GM19455 (cell line): ENCODE measurements around the gene ANKS1B.
"Not testable (repeated sequence)": the region's sequence is repeated elsewhere in the genome, so short reads cannot be mapped to it uniquely, and the experiment has no call there.

ENCODE experiments used
- ATAC-seq: cut with Tn5 transposase; IDR thresholded peaks from one replicate; pipeline ENCODE4 v1.9.1; 2021; ENCODE audit not compliant: unreplicated experiment

The ANKS1B gene

DNA sequence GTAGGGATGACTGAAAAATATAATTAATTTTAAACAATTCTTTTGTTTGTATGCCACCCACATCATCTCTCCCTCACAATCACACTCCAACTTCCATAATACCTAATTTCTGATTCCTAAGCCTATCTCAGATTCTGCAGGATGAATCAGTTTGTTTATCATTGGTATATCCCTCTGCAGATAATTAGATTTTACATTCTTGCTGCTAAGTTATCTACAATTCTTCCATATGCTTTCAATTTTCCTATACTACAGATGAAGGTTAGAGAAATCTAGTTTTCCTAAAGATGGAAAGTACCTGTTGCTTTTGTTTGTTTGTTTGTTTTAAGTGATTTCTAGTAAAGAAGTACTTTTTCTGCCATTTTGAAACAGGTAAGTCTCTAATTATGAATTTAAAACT, 105.3 kb downstream of the ANKS1B start:
- no peak for ATAC-seq

DNA sequence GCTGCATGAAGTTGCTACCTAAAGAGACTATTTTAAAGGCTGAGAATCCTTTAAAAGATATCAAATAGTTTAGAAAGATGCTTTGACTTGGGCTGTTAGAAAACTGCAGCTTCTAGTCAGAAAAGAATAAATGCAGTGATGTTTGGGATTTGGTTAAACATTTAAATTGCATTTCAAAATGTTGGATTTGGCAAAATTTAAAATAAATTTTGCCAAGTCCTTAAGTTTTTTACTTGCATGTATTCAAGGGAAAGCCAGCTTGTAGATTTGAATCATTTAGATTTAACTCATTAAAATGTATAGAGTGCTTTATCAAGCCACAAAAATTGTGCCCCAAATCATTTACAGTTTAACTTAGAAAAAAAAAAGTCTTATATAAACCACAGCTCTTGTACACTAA, 109.7 kb downstream of the ANKS1B start:
- no peak for ATAC-seq

DNA sequence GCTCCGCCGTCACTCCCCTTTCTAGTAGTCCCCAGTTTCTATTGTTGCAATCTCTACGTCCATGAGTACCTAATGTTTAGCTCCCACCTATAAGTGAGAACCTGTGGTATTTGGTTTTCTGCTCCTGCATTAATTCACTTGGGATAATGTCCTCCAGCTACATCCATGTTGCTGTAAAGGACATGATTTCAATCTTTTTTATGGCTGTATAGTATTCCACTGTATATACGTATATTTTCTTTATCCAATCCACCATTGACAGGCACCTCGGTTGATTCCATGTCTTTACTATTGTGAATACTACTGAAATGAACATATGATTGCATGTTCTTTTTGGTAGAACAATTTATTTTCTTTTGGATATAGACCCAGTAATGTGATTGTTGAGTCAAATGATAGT, 114.7 kb downstream of the ANKS1B start:
- no peak for ATAC-seq

DNA sequence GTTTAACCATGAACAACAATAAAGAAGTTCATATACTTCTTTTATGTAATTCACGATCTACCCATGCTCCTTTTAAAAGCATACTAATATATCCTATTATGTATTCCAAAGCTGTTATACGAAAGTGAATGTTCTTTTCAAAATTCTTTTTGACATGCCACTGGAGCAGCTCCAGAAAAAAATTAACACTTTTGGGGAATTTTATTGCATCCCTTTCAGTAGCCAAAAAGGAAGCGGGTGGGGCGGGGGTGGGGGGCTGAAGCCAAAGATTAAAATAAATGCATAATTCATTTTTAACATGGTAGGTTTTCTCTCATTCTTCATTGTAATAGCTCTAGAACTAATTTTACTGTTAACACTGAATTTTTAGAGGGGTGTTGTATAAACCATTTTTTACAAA, 123.0 kb downstream of the ANKS1B start:
- ATAC-seq, result no peak

DNA sequence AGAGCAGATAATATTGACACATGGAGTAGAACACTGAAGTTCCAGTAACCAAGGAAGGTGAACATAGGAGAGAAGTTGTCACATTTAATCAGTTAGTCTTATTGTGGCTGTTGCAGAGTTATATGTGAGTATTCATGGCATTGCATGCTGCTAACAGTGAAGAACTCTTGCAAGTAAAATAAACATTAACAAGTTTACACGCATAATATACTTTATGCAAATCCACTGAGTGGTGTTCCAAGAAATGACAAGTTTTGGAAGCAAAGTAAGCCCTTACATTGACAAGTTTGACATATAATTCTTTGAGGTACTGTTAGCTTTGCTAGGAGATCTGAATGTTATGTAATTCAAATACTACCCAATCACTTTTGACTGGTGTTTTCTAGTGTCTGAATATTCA, 125.6 kb downstream of the ANKS1B start:
- no peak for ATAC-seq

DNA sequence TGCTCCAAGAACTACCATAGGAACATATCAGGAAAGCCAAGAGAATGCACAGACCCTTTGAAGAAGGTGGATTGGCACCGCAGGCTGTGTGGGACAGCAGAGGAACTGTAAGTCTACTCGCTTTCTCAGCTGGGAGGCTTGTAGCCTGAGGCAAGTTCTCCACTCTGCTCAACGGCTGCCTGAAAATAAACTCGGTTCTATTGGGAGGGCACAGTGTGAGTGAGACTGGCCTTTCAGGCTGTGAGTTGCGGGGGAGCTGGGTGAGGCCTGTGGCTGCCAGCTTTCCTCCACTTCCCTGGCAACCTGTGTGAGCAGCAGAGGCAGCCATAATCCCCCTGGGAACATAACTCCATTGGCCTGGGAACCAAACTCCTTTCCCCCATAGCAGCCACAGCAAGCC, 132.1 kb downstream of the ANKS1B start:
- no peak for ATAC-seq

DNA sequence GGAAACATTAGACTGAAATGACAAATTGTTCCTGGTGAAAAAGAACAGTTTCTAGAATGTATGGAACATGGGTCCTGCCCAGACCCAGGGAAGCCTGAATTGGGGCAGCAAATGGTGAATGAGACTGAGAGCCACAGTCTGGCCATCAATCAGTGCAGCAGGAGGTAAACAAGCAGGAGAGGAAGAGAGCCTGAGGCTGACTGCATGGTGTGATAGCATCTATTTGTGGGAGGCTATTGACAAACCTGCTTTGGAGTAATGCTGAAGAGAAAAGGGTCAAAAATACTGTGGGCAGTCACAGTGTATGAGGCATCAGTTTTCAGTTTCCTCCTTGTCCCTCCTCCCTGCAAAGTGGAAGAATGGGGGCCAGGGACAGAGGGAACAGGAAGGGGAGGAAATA, 136.8 kb downstream of the ANKS1B start:
- no peak for ATAC-seq

DNA sequence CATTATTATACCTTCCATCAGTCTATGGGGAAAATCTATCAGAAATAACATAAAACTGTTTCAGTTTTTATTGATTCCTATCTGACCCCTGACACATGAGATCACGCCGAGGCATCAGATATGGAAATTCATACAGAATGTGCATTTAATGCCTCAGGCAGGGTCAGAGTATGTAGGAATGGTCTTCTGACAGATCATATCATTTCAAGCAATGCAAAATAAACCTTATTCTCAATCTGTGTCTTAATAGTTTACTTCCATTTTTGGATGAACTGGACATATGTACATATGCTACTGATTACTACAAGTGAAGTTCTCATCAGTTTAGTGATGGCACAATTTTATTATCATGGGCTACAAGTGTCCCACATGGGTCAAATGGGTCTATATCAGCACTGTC, 150.0 kb downstream of the ANKS1B start:
- no peak for ATAC-seq

DNA sequence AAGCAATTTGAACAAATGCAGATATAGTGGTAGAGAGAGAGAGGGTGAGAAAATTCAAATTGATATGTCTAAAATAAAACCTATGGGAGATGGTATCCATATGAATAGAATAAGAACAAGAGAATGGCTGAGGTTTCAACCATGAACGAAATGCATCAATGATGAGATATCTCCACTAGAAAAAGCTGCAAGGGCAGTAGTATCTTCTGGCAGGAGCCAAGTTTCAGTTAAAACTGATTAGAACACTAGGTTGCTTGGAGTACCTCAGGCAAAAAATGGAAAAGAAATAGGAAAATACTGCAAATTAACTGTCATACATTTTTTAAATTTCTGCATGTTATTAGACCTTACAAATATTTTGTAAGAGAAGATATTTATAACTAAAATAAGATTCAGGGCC, 151.3 kb downstream of the ANKS1B start:
- ATAC-seq, result no peak

DNA sequence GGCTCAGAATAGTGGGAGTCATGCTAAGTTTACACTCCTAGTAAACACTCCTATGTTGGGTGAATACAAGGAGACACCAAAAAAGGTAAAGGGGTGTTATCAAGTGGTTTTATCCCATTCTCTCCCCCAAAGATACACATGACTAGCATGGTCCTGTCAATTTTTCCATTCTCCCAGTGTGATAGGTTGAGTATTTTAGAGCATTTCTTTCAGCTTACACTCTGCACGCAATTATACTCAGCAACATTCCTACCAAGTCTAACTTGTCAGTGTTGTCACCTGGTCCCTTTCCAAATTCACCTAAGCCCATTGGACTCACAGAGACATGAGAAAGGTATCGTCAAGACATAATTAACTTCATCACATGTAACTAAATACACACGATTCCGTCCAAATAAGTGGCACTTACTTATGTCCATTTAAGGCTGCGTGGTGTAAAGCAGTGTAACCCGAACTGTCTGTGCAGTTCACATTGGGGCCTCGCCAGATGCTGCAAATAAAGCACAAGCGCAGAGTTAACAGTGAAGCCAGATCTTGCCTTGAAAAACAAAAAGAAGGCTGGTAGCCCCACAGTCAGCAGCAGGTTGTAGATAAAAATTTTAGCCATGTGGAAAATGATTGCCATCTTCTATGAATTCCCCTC, 159.7 kb downstream of the ANKS1B start:
- ATAC-seq, result no peak

DNA sequence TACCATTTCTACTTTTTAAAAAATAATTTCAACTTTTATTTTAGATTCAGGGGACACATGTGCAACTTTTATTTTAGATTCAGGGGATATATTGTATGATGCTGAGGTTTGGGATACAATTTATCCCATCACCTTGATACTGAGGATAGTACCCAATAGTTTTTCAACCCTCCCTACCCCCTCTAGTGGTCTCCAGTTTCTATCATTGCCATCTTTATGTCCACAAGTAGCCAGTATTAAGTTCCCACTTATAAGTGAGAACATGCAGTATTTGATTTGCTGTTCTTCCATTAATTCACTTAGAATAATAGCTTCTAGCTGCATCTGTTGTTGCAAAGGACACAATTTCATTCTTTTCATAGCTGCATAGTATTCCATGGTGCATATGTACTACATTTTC, 162.5 kb downstream of the ANKS1B start:
- no peak for ATAC-seq

DNA sequence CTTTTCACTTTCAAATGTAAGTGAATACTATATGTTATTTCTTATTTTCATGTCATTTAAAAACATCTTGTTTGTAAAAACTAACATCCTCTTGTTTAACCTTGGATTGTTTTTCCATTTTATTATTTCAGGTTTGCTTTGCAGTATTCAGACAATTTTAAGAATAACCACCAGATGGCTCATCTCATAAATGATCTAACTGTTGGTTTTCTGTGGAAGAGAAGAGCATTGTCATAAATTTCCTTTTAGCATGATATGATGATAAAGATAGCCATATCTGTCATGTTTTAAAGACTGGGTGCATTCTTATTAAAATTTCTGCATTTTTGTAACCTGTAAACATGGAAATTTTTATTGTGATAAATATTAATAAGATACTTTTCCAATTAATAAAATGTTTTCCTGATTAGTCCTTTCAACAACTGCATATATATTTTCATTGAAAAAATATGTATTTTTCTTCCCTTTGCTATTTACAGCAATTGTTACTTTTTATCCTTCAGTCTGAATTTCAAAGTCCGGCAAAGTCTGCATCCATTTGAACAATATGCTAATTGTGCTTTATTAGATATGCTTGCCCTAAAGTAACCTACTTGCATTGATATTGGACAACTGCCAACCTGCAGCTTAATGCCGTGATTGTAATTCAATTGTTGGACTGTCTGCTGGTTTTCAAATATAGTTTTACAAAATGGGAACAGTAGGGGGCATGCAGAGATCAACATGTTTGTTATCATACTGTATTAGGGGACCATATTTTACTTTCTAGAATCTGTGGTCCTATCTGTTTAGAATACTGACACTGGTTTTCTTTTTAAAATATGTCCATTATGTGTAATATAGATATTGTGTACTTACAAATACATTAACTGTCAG, 173.8 kb downstream of the ANKS1B start:
- no peak for ATAC-seq

DNA sequence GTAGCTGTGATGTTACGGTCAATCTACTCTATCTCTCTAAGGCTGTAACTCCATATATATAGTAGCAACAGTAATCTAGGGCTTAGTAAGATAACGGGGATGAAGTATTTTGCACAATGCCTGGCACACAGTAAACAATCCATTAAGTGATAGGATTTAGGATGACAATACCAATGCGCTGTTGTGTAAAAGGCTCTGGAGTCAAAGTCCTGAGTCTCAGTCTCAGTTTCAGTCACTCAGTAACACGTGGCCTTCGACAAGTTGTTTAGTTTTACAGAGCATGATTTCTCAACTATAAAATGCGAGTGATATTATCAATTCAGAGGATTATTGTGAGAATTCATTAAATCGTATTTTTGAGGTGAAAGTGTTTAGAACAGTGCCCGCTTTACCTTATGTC, 174.8 kb downstream of the ANKS1B start:
- ATAC-seq, result no peak

DNA sequence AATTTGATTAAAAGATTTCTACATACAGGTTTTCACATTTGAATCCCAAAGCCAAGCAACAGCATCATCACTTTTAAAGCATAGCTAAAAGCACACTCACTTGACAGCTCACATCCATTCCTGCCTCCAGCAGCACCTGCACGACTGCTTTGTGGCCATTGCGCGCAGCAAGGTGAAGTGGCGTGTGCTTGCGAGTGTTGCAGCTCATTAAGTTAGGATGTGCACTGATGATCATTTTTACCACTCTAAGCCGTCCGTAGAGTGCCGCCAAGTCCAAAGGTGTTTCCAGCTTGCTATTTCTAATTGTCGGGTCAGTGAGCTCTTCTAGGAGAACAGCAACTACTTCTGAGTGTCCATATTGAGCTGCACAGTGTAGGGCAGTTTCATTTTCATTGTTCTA, 178.4 kb downstream of the ANKS1B start:
- no peak for ATAC-seq

DNA sequence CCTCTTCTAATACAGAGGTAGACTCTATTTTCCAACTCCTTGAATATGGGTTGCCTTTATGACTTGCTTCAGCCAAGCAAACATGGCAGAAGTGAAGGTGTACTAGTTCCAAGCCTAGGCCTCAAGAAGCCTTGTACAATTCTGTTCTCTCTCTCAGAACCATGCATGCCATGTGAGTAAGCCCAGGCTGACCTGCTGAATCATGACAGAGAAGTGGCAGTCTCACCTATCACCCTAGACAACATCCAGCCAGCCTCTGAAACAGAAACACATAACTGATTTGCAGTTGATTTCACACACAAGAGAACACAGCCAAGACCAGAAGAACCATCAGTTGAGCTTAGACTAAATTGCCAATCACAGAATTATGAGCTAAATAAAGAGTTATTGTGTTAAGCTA, 180.0 kb downstream of the ANKS1B start:
- ATAC-seq, result no peak

DNA sequence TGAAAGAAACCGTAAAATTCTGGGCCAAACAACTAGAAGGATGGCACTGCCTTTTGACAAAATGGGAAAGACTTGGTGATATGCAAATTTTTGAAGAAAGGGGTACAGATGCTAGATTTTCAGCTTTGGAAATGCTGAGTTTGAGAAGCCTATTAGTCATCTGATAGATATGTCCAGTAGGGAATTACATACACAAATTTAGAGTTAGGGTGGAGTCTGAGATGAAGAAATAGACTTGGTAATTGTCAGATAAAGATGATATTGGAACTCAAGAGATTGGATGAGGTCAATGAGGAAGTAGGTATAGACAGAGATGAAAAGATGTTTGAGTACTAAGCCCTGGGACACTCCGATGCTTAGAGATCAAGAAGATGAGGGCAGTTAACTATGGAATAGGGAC, 184.1 kb downstream of the ANKS1B start:
- ATAC-seq, result no peak

DNA sequence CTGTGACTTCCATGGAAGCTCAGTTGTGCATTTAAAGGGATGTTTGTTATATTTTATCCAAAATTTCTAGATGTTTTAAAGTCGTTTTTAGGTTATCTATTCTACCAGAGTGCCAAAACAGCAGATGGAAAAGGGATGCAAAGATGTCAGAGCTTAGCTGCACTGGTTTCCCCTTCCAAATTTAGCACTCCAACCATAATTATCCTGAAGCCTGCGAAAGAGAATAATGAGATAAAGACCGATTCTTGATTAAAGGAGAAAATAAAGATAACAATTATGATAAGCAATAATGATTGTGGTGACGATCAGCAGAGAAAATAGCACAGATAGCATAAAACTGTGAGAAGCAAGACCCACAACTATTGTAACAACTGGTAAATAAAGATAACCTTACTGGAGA, 186.8 kb downstream of the ANKS1B start:
- ATAC-seq, result not testable (repeated sequence)

DNA sequence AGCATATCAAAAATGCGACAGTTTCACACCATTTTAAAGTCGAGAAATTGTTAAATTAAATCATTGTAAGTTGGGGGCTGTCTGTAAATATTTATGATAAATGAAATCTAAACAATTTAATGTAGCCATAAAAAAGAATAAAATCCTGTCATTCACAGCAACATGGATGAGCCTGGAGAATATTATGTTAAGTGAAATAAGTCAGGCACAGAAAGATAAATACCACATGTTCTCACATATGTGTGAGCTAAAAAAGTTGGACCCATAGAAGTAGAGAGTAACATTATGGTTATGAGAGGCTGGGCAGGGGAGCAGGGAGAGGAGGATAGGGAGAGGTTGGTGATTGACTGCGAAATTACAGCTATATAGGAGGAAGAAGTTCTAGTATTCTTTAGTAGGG, 201.3 kb downstream of the ANKS1B start:
- no peak for ATAC-seq

DNA sequence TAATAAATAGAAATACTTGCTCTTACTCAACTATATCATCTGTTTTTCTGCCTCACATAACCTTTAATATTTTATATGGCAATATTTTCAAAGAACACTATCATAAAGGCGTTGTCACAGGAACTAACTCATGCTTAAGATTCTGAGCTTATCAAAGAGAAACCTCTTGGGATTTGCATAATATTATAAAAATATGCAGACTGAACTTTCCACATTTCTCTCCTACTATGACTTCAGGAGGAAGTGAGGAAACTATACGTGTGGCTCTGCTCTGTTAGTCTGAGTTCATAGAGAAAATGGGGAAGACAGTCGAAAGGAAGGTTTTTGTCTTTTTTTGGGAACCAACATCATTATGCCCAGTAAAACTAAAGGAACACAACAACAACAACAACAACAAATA, 212.5 kb downstream of the ANKS1B start:
- no peak for ATAC-seq

DNA sequence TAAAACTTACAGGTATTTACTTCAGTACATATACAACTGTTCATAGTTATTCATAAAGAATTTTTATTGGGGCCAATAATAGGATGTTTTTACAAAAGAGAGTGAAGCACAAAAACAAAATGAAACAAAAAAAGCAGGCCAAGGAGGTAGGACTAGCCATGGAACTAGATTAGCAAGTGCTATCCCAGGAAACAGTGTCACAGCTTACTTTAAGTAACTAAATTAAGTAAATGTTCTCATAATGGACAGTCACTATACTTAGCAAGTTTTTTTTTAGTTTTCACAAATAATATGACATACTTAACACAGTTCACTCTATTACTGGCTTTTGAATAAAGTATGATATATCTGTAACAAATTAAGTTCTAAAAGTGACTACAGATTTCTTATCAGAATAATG, 213.1 kb downstream of the ANKS1B start:
- no peak for ATAC-seq

DNA sequence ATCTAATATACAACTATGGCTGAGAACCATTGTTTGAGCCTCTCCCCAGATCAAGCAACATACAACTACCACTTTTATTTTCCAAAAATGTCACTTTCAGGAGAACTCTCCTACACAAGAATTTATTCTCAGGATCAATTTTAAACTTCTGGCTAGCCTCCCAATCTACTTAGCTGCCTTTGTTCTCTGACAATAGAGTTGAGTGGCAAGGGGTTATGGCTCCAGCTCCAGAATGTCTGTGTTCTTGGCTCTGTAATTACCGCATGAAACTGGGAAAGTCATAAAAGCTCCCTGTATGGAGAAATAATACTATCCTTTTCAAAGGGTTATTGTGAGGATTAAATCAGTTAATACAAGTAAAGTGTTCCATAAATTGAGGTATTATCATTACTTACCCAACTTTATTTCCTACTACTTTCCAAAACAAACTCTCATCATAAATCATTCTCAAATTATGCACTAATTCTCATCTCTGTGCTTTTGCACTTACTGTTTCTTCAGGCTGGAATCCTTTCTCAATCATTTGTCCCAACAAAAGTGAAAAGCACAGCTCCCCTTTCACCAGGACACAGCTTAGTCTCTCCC, 215.2 kb downstream of the ANKS1B start:
- no peak for ATAC-seq

DNA sequence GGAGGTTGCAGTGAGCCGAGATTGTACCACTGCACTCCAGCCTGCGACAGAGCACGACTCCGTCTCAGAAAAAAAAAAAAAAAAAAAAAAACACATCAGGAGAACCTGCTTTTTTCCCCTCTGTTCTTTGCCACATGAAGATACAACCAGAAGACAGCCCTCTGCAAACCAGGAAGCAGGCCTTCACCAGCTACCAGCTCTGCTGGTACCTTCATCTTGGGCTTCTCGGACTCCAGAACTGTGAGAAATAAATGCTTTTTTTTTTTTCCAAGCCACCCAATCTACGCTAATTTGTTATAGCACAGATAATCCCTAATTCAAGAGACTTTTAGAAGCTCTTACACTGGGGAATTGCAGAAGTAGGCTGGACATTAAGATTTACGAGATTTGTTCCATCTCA, 216.0 kb downstream of the ANKS1B start:
- ATAC-seq, result no peak
